ENCODE results near the gene C19orf85. TPM values are rescaled to one million over a fixed set of nuclear protein-coding genes. Genes with fewer than 3 reads are reported as not detected.

Gene C19orf85
- total RNA-seq, 1 donor from 2014 or later, result not detected

GRCh38 chr19:55484593-55485438, 20.3 kb upstream of the C19orf85 start, which contains the start of gene NAT14:
Gene NAT14 (plus strand): TSS chr19:55485188. CDS start chr19:55485709, 521 bp downstream.
- no peaks in the 10 kb centered on the region for H3K27me3 Mint-ChIP-seq (ENCODE audit: unreplicated experiment)
- no peaks in the 10 kb centered on the region for H3K9me3 Mint-ChIP-seq (ENCODE audit: unreplicated experiment)
- DNase-seq (ENCODE audit: extremely low spot score, unreplicated experiment), result peak; percentile 92
- no peaks in the 10 kb centered on the region for H3K36me3 Mint-ChIP-seq (ENCODE audit: unreplicated experiment)
- TF ChIP-seq CTCF (IDR thresholded peaks at IDR 0.05), result no peak
- peak within 1 kb of the TSS; percentile 82 for H3K27ac Mint-ChIP-seq (ENCODE audit: unreplicated experiment)
- H3K4me3 Mint-ChIP-seq (ENCODE audit: unreplicated experiment), result peak within 1 kb of the TSS; percentile 75
- H3K4me1 Mint-ChIP-seq (ENCODE audit: unreplicated experiment), result peaks cover 34% of the 10 kb centered on the region

GRCh38 chr19:55483706-55484592, 19.4 kb upstream of the C19orf85 start:
- no peak for TF ChIP-seq CTCF (IDR thresholded peaks at IDR 0.05)
- Mint-ChIP-seq H3K36me3 (ENCODE audit: unreplicated experiment) (no peaks in the 10 kb centered on the region), H3K4me1 (ENCODE audit: unreplicated experiment) (peaks cover 38% of the 10 kb centered on the region), H3K27ac (ENCODE audit: unreplicated experiment) (peak overlapping the region; percentile 27), H3K9me3 (ENCODE audit: unreplicated experiment) (no peaks in the 10 kb centered on the region), H3K4me3 (ENCODE audit: unreplicated experiment) (peak overlapping the region; percentile 75), H3K27me3 (ENCODE audit: unreplicated experiment) (no peaks in the 10 kb centered on the region)
- no peak for DNase-seq (ENCODE audit: extremely low spot score, unreplicated experiment)

GRCh38 chr19:55482967-55483705, 18.6 kb upstream of the C19orf85 start:
- no peak overlapping the region for H3K27ac Mint-ChIP-seq (ENCODE audit: unreplicated experiment)
- no peak overlapping the region for H3K4me3 Mint-ChIP-seq (ENCODE audit: unreplicated experiment)
- H3K36me3 Mint-ChIP-seq (ENCODE audit: unreplicated experiment), result no peaks in the 10 kb centered on the region
- H3K9me3 Mint-ChIP-seq (ENCODE audit: unreplicated experiment), result no peaks in the 10 kb centered on the region
- peaks cover 42% of the 10 kb centered on the region for H3K4me1 Mint-ChIP-seq (ENCODE audit: unreplicated experiment)
- TF ChIP-seq CTCF (IDR thresholded peaks at IDR 0.05), result no peak
- no peak for DNase-seq (ENCODE audit: extremely low spot score, unreplicated experiment)
- no peaks in the 10 kb centered on the region for H3K27me3 Mint-ChIP-seq (ENCODE audit: unreplicated experiment)

GRCh38 chr19:55482156-55482961, 17.8 kb upstream of the C19orf85 start:
- Mint-ChIP-seq H3K4me3 (ENCODE audit: unreplicated experiment) (no peak overlapping the region), H3K9me3 (ENCODE audit: unreplicated experiment) (no peaks in the 10 kb centered on the region), H3K27me3 (ENCODE audit: unreplicated experiment) (no peaks in the 10 kb centered on the region), H3K36me3 (ENCODE audit: unreplicated experiment) (no peaks in the 10 kb centered on the region), H3K27ac (ENCODE audit: unreplicated experiment) (no peak overlapping the region), H3K4me1 (ENCODE audit: unreplicated experiment) (peaks cover 42% of the 10 kb centered on the region)
- TF ChIP-seq CTCF (IDR thresholded peaks at IDR 0.05), result no peak
- no peak for DNase-seq (ENCODE audit: extremely low spot score, unreplicated experiment)
